ENCODE data around the gene NR2F6.

NR2F6 gene

DNA sequence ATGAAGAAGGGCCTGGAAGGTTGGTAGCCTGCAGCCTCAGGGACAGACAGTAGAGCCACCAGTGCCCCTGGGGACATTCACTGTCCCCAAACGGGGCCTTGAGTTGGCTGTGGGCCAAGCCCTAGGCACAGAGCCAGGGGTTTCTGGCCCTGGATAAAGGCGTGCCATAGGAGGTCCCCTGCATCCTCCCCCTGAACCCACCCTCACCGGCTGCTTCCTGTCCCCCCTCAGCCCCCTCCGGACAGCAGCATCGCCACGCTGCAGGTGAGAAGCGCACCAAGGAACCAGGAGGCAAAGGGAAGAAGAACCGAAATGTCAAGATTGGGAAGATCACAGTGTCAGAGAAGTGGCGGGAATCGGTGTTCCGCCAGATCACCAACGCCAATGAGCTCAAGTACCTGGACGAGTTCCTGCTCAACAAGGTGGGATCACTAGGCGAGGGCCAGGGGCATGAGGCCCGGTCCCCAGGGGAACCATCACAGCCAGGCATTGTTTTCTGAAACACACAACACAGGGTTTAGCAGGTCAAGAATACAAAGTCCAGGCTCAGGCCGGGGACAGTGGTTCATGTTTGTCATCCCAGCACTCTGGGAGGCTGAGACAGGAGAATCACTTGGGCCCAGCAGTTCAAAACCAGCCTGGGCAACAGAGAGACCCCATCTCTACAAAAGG is 45.2 kb downstream of the NR2F6 start:
- Histone ChIP-seq H3K9me3 (replicated peaks; ENCODE audit: insufficient read depth, low read length) (no peaks in the 10 kb centered on the region), H3K79me2 (ENCODE audit: low read length) (no peaks in the 10 kb centered on the region), H4K20me1 (ENCODE audit: insufficient read depth, low read length) (no peaks in the 10 kb centered on the region), H3K36me3 (replicated peaks; ENCODE audit: insufficient read depth, low read length) (no peaks in the 10 kb centered on the region), H2AFZ (ENCODE audit: low read length) (no peak overlapping the region), H3K4me2 (ENCODE audit: low read depth, low read length) (no peak overlapping the region), H3K4me3 (ENCODE audit: low read length) (no peak overlapping the region), H3K4me1 (ENCODE audit: low read length) (no peaks in the 10 kb centered on the region), H3K9ac (ENCODE audit: low read length) (no peak overlapping the region), H3K9me2 (replicated peaks; ENCODE audit: insufficient read depth, low read length) (no peaks in the 10 kb centered on the region), H3K27me3 (replicated peaks; ENCODE audit: insufficient read depth, low read length) (no peaks in the 10 kb centered on the region), H3K27ac (ENCODE audit: low read length) (no peak overlapping the region), H3F3A (ENCODE audit: insufficient read depth, low read length) (no peaks in the 10 kb centered on the region)
- TF ChIP-seq, protein P1, sequence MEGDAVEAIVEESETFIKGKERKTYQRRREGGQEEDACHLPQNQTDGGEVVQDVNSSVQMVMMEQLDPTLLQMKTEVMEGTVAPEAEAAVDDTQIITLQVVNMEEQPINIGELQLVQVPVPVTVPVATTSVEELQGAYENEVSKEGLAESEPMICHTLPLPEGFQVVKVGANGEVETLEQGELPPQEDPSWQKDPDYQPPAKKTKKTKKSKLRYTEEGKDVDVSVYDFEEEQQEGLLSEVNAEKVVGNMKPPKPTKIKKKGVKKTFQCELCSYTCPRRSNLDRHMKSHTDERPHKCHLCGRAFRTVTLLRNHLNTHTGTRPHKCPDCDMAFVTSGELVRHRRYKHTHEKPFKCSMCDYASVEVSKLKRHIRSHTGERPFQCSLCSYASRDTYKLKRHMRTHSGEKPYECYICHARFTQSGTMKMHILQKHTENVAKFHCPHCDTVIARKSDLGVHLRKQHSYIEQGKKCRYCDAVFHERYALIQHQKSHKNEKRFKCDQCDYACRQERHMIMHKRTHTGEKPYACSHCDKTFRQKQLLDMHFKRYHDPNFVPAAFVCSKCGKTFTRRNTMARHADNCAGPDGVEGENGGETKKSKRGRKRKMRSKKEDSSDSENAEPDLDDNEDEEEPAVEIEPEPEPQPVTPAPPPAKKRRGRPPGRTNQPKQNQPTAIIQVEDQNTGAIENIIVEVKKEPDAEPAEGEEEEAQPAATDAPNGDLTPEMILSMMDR (IDR thresholded peaks at IDR 0.05; ENCODE audit: low read length) = no peak
- TF ChIP-seq EZH2phosphoT487 (IDR thresholded peaks at IDR 0.05; ENCODE audit: low read length) = no peak
- no peak for TF ChIP-seq EZH2 (optimal IDR thresholded peaks at IDR 0.05; ENCODE audit: low read depth, low read length)
- DNase-seq = no peak

DNA sequence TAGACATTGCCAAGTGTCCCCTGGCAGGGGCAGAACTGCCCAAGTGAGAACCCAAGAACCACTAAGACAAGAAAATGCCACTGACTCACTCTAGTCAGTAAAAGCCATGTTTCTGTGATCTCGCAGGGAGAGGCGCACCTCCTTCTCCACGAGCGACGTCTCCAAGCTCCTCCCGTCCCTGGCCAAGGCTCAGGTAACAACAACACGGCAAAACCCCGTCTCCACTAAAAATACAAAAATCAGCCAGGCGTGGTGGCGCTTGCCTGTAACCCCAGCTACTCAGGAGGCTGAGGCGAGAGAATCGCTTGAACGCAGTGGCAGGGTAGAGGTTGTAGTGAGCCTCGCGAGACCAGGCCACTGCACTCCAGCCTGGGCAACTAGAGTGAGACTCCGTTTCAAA is 48.1 kb downstream of the NR2F6 start:
- Histone ChIP-seq H3K79me2 (ENCODE audit: low read length) (no peaks in the 10 kb centered on the region), H4K20me1 (ENCODE audit: insufficient read depth, low read length) (no peaks in the 10 kb centered on the region), H3K9me2 (replicated peaks; ENCODE audit: insufficient read depth, low read length) (no peaks in the 10 kb centered on the region), H3K27ac (ENCODE audit: low read length) (no peak overlapping the region), H3F3A (ENCODE audit: insufficient read depth, low read length) (no peaks in the 10 kb centered on the region), H3K36me3 (replicated peaks; ENCODE audit: insufficient read depth, low read length) (no peaks in the 10 kb centered on the region), H3K4me1 (ENCODE audit: low read length) (no peaks in the 10 kb centered on the region), H2AFZ (ENCODE audit: low read length) (no peak overlapping the region), H3K9me3 (replicated peaks; ENCODE audit: insufficient read depth, low read length) (no peaks in the 10 kb centered on the region), H3K9ac (ENCODE audit: low read length) (no peak overlapping the region), H3K4me3 (ENCODE audit: low read length) (no peak overlapping the region), H3K27me3 (replicated peaks; ENCODE audit: insufficient read depth, low read length) (no peaks in the 10 kb centered on the region), H3K4me2 (ENCODE audit: low read depth, low read length) (no peak overlapping the region)
- TF ChIP-seq EZH2phosphoT487 (IDR thresholded peaks at IDR 0.05; ENCODE audit: low read length) (no peak), EZH2 (optimal IDR thresholded peaks at IDR 0.05; ENCODE audit: low read depth, low read length) (no peak)
- TF ChIP-seq, protein P1 (IDR thresholded peaks at IDR 0.05; ENCODE audit: low read length) = no peak
- DNase-seq = no peak

DNA sequence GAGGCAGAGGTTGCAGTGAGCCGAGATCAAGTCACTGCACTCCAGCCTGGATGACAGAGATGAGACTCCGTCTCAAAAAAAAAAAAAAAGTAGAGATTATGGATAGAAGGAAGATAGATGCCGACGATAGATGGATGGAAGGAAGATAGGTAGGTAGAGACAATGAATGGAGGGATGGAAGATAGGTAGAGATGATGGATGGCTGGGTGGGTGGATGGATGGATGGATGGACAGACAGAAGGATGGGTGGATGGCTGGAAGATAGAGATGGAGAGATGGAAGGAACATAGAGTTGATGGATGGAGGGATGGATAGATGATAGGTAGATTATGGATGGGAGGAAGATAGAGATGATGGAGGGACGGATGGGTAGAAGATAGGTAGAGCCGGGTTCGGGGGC is 49.1 kb downstream of the NR2F6 start:
- no peaks in the 10 kb centered on the region for H3K9me3 ChIP-seq (replicated peaks; ENCODE audit: insufficient read depth, low read length)

More for the DNA sequence above, 49.1 kb downstream of the NR2F6 start:
- H3K4me3 ChIP-seq (ENCODE audit: low read length) = no peak overlapping the region
- H3K9me2 ChIP-seq (replicated peaks; ENCODE audit: insufficient read depth, low read length) = no peaks in the 10 kb centered on the region
- no peak for DNase-seq
- H3K36me3 ChIP-seq (replicated peaks; ENCODE audit: insufficient read depth, low read length) = no peaks in the 10 kb centered on the region
- TF ChIP-seq EZH2 (optimal IDR thresholded peaks at IDR 0.05; ENCODE audit: low read depth, low read length) (no peak), EZH2phosphoT487 (IDR thresholded peaks at IDR 0.05; ENCODE audit: low read length) (no peak)
- TF ChIP-seq, protein P1 (IDR thresholded peaks at IDR 0.05; ENCODE audit: low read length) = no peak
- H3K9ac ChIP-seq (ENCODE audit: low read length) = no peak overlapping the region
- H3K27ac ChIP-seq (ENCODE audit: low read length) = no peak overlapping the region
- H3K4me2 ChIP-seq (ENCODE audit: low read depth, low read length) = no peak overlapping the region
- no peaks in the 10 kb centered on the region for H3K4me1 ChIP-seq (ENCODE audit: low read length)
- H4K20me1 ChIP-seq (ENCODE audit: insufficient read depth, low read length) = no peaks in the 10 kb centered on the region
- no peaks in the 10 kb centered on the region for H3K27me3 ChIP-seq (replicated peaks; ENCODE audit: insufficient read depth, low read length)
- H3K79me2 ChIP-seq (ENCODE audit: low read length) = no peaks in the 10 kb centered on the region
- H3F3A ChIP-seq (ENCODE audit: insufficient read depth, low read length) = no peaks in the 10 kb centered on the region
- no peak overlapping the region for H2AFZ ChIP-seq (ENCODE audit: low read length)

All from MM.1S (cell line).